ENCODE results near the gene TMEM106B.

- TF ChIP-seq CTCF (IDR thresholded peaks at IDR 0.05; ENCODE audit: low read depth, low read length) (no peak), MYC (IDR thresholded peaks at IDR 0.05; ENCODE audit: low read depth, low read length) (no peak), MAX (IDR thresholded peaks at IDR 0.05; ENCODE audit: low read depth, low read length) (no peak), POLR2A (IDR thresholded peaks at IDR 0.05; ENCODE audit: extremely low read depth, insufficient read length) (no peak)
Observed at GRCh38 chr7:12257582-12257981, 46.5 kb downstream of the TMEM106B start.
